GM12872 (cell line): Measurements from ENCODE around the gene FOXN4.

Experiments
- TF ChIP-seq, protein P1 (sequence below): IDR thresholded peaks from 3 replicates; pipeline ENCODE4 v1.5.1; 2011; ENCODE audit warnings: low read depth, mild to moderate bottlenecking, low read length, moderate library complexity; ENCODE audit not compliant: insufficient read depth

The FOXN4 gene

DNA sequence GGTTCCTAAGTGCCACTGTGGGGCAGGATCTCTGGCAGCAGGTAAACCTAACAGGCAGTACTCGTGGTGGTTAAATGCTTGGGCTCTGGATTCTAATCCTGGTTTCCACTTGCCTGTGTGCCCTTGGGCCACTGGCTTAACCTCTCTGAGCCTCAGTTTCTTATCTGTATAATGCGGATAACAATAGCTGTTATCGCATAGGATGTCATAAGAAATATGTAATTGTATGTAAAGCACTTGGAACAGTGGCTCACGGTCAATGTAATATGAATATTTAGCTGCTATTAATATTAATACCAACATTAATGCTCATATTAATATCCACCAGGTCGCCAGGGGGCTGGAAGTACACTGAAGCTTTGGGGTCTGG is 16.8 kb downstream of the FOXN4 start:
- TF ChIP-seq, protein P1, sequence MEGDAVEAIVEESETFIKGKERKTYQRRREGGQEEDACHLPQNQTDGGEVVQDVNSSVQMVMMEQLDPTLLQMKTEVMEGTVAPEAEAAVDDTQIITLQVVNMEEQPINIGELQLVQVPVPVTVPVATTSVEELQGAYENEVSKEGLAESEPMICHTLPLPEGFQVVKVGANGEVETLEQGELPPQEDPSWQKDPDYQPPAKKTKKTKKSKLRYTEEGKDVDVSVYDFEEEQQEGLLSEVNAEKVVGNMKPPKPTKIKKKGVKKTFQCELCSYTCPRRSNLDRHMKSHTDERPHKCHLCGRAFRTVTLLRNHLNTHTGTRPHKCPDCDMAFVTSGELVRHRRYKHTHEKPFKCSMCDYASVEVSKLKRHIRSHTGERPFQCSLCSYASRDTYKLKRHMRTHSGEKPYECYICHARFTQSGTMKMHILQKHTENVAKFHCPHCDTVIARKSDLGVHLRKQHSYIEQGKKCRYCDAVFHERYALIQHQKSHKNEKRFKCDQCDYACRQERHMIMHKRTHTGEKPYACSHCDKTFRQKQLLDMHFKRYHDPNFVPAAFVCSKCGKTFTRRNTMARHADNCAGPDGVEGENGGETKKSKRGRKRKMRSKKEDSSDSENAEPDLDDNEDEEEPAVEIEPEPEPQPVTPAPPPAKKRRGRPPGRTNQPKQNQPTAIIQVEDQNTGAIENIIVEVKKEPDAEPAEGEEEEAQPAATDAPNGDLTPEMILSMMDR = no peak

DNA sequence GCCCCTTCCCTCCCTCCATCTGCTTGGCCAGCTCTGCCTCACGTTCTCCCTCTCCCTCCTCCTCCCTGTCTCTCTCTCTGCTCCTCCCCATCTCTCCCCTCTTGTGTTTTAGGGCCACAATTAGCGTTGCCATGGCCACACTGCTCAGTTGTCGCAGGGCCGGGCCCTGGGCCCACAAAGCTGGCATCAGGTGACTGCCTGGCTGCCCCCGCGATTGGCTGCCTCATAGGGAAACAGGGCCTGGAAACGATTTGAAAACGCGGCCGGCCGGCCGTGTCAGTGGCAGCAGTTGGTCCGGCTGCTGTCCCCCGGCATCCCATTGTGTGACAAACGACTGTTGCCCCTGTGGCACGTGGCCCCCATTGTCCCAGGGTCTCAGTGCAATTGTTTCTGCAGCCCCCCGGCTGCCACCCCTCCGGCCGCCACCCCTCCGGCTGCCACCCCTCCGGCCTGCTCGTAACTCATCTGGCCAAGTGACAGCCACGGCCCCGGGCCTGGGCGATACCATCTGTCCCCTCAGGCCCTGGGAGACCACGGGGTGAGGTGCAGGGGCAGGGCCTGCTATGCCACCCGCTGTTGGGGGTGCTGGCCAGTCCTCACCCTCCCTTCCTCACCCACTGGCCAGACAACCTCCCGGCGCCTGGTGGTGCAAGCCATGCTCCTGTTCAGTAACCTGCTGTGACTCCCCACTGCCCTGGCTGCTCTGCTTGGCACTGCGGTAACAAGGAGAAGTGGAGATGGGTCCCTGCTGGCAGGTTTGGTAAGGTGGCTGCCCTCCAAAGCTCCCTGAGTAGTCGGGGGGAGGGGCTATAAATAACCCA is 17.4 kb downstream of the FOXN4 start:
- TF ChIP-seq, protein P1 = no peak

DNA sequence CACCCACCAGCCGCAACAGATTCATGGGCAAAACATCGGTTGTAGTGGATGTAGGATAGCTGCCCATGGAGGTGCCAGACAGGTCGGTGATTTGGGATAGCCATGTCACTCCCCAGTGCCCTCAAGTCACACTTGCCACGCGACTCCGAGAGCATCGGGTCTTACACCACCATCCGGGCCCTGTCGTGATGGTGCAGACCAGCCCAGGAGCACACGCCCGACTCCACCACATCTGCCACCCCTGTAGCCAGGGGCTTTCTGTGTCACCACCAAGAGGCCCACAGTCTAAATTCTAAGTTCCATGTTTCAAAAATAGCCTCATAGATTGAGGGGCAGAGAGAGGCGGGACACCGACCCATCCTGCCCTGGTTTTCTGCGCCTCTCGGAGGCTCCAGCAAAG is 18.0 kb downstream of the FOXN4 start:
- TF ChIP-seq, protein P1 = no peak

DNA sequence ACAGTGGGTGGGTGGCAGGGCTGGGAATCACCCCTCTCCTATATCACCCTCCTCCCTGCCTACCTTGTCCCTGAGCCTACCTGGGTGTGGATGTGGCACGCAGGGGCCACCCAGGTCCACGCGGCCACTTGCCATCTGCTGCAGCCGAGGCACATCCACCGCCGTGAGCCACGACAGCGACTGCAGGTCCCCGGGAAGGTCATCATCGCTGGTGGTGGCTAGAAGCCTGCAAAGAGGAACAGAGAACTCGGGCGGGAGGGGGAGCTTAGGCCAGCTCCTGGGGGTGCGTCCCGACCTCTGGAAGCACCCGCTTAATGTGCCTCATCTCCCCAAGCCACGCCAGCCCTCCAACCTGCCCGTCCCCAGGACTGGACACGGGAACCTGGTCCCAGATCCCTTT is 19.0 kb downstream of the FOXN4 start:
- TF ChIP-seq, protein P1 = no peak

DNA sequence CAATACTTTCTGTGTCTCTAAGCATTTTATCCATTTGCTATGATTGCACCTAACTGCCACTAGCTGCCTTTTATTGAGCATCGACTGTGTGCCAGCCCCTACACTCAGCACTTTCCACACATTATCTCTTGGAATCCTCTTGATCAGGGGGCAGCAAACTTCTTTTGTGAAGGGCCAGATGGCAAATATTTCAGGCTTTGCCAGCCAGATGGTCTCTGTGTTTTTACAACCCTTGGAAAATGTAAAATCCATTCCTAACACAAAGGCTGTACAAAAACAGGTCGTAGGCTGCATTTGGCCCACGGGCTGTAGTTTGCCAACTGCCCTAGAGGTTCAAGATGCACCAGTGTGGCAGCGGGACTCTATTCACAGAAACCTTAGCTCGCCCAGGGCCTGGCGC is 19.5 kb downstream of the FOXN4 start:
- TF ChIP-seq, protein P1 = no peak

DNA sequence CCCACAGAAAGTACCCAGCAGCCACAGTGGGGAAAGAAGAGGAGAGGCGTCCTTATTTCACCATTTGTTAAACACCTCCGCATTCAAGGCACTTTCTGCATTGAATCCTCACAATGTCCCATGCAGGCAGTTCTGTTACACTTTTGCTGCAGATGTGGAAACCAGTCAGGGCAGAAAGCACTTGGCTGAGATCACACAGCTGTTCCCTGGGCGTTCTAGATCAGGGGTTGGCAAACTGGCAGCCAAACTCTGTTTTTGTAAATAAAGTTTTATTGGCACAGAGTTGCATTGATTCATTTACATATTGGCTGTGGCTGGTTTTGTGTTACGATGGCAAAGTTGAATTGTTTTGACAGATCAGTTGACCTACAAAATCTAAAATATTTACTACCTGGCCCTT is 20.1 kb downstream of the FOXN4 start:
- TF ChIP-seq, protein P1 = no peak

DNA sequence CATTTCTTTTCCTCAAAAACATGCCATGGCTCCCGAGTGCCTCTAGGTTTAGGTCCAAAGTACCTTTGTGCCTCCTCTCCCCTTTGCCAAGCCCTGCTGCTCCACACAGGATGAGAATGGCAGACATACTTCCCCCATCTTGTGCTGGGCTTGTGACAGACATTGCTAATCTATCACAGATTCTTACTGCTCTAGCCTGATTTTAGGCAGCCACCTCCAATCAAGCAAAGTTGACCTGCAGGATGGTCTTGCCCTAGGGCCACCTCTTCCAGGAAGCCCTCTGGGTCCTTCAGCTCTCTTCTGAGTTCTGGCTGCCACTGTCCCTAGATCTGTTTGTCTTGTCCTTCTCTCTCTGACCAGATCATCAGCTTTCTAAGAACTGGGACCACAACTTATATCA is 20.5 kb downstream of the FOXN4 start:
- TF ChIP-seq, protein P1 = no peak
